SK-N-SH (cell line): ENCODE data around the gene AGMO. TPM values are rescaled to one million over a fixed set of nuclear protein-coding genes. Genes with fewer than 3 reads are reported as not detected.

Experiments
- CTCF ChIA-PET: fragments of 300-600, 350-600 bp; formaldehyde crosslinking; extraction: SDS; loops from one replicate; lab custom pipeline; 2021; lab: Yijun Ruan, JAX
- POLR2A ChIA-PET: fragments of 350-600 bp; sonication (Branson Sonifier 250); formaldehyde crosslinking; extraction: SDS; loops from one replicate; lab custom pipeline; 2020; ENCODE audit warnings: antibody characterized with exemption, inconsistent platforms; lab: Yijun Ruan, JAX
- DNase-seq: peaks from one replicate; pipeline ENCODE4 v3.0.0; 2012
- H2AFZ ChIP-seq: fragments of 200-600 bp; sonication (generic); 2 replicates; pipeline ENCODE4 v1.8.1; 2016; ENCODE audit warnings: antibody characterized with exemption, mild to moderate bottlenecking, low read depth
- H3F3A ChIP-seq: fragments of 200-600 bp; sonication (generic); replicated peaks from 2 replicates; pipeline ENCODE3; 2016; ENCODE audit warnings: antibody characterized with exemption, mild to moderate bottlenecking; ENCODE audit not compliant: insufficient read depth
- H3K27ac ChIP-seq, 2 experiments: fragments of 200-500 bp in 1 of 2; fragments of 200-600 bp in 1 of 2; sonication (Bioruptor generic) in 1 of 2; sonication (generic), shearing (Covaris generic) in 1 of 2; 2 replicates each; pipeline versions ENCODE4 v1.5.1 to v1.6.1; 2014 to 2016; ENCODE audit warnings: low read depth in 2 of 2, inconsistent platforms in 1 of 2, low read length in 1 of 2, mild to moderate bottlenecking in 1 of 2, mixed read lengths in 1 of 2
- H3K27me3 ChIP-seq: fragments of 200-600 bp; sonication (generic), shearing (Covaris generic); 2 replicates; pipeline ENCODE4 v1.6.1; 2016; ENCODE audit warnings: mixed run types; ENCODE audit not compliant: insufficient read depth
- H3K36me3 ChIP-seq, 2 experiments: fragments of 200-500 bp in 1 of 2; fragments of 200-600 bp in 1 of 2; sonication (Bioruptor generic) in 1 of 2; sonication (generic) in 1 of 2; replicated peaks in 1 of 2; 2 replicates each; pipeline versions ENCODE3 to v1.5.1; 2014 to 2016; ENCODE audit warnings: low read length in 1 of 2, mild to moderate bottlenecking in 1 of 2; ENCODE audit not compliant: insufficient read depth in 2 of 2, control insufficient read depth in 1 of 2
- H3K4me1 ChIP-seq, 2 experiments: fragments of 200-500 bp in 1 of 2; fragments of 200-600 bp in 1 of 2; sonication (Bioruptor generic) in 1 of 2; sonication (generic), shearing (Covaris generic) in 1 of 2; 2 replicates each; pipeline versions ENCODE4 v1.5.1 to v1.6.1; 2014 to 2016; ENCODE audit warnings: low read depth in 1 of 2, low read length in 1 of 2, mixed run types in 1 of 2; ENCODE audit not compliant: insufficient read depth in 2 of 2, control insufficient read depth in 1 of 2
- H3K4me2 ChIP-seq: fragments of 200-600 bp; sonication (generic), shearing (Covaris generic); 2 replicates; pipeline ENCODE4 v1.6.1; 2017; ENCODE audit warnings: mixed run types
- H3K4me3 ChIP-seq, 2 experiments: fragments of 200-500 bp in 1 of 2; fragments of 200-600 bp in 1 of 2; sonication (Bioruptor generic) in 1 of 2; sonication (generic), shearing (Covaris generic) in 1 of 2; 2 replicates each; pipeline versions ENCODE4 v1.5.1 to v1.8.1; 2014 to 2016; ENCODE audit warnings: low read depth in 2 of 2, inconsistent platforms in 1 of 2, low read length in 1 of 2, mild to moderate bottlenecking in 1 of 2, mixed read lengths in 1 of 2, moderate library complexity in 1 of 2
- H3K79me2 ChIP-seq: fragments of 200-600 bp; sonication (generic); 2 replicates; pipeline ENCODE4 v1.8.1; 2017; ENCODE audit warnings: mild to moderate bottlenecking; ENCODE audit not compliant: insufficient read depth
- H3K9ac ChIP-seq: fragments of 200-600 bp; sonication (generic); 2 replicates; pipeline ENCODE4 v1.6.1; 2017; ENCODE audit warnings: mixed run types
- H3K9me2 ChIP-seq: fragments of 200-600 bp; sonication (generic); 2 replicates; pipeline ENCODE4 v1.6.1; 2017; ENCODE audit warnings: mixed run types
- H3K9me3 ChIP-seq: fragments of 200-600 bp; sonication (generic); 2 replicates; pipeline ENCODE4 v1.6.1; 2017; ENCODE audit warnings: mixed run types, mild to moderate bottlenecking, moderate library complexity
- H4K20me1 ChIP-seq: fragments of 200-600 bp; sonication (generic); 2 replicates; pipeline ENCODE4 v1.6.1; 2017; ENCODE audit warnings: mild to moderate bottlenecking, mixed run types; ENCODE audit not compliant: insufficient read depth
- CHD2 ChIP-seq: fragments of 150-350 bp; IDR thresholded peaks from 2 replicates; pipeline ENCODE4 v1.6.1; 2018; ENCODE audit warnings: low read length; ENCODE audit not compliant: partially characterized antibody
- EP300 ChIP-seq, 2 experiments: IDR thresholded peaks; 2 replicates each; pipeline versions ENCODE4 v1.4.0 to v1.6.1; 2012; ENCODE audit warnings: borderline replicate concordance in 1 of 2, low read depth in 1 of 2, low read length in 1 of 2
- EZH2phosphoT487 ChIP-seq: fragments of 200-600 bp; sonication (generic); IDR thresholded peaks from 2 replicates; pipeline ENCODE4 v1.6.1; 2017; ENCODE audit warnings: low read depth, mixed run types, mild to moderate bottlenecking, antibody characterized with exemption, moderate library complexity, borderline replicate concordance
- FOXJ3 ChIP-seq: sonication (generic); formaldehyde crosslinking; IDR thresholded peaks from 2 replicates; pipeline ENCODE4 v1.5.1; 2020; ENCODE audit warnings: mild to moderate bottlenecking, missing genetic modification reagents
- GABPA ChIP-seq: IDR thresholded peaks from 2 replicates; pipeline ENCODE4 v1.4.0; 2012; ENCODE audit warnings: low read depth, mild to moderate bottlenecking
- IRF3 ChIP-seq: fragments of 150-350 bp; IDR thresholded peaks from 2 replicates; pipeline ENCODE4 v1.6.1; 2016; ENCODE audit warnings: mild to moderate bottlenecking, low read depth, low read length
- JUND ChIP-seq: IDR thresholded peaks from 2 replicates; pipeline ENCODE4 v1.4.0; 2012
- MAX ChIP-seq: IDR thresholded peaks from 2 replicates; pipeline ENCODE4 v1.4.0; 2012; ENCODE audit warnings: low read depth
- MEF2A ChIP-seq: IDR thresholded peaks from 2 replicates; pipeline ENCODE4 v1.4.0; 2012; ENCODE audit warnings: low read depth, borderline replicate concordance
- NFIC ChIP-seq: IDR thresholded peaks from 2 replicates; pipeline ENCODE4 v1.4.0; 2012; ENCODE audit warnings: borderline replicate concordance
- NRF1 ChIP-seq: IDR thresholded peaks from 2 replicates; pipeline ENCODE4 v1.6.1; 2012; ENCODE audit warnings: low read depth, mild to moderate bottlenecking, low read length
- PBX3 ChIP-seq: IDR thresholded peaks from 2 replicates; pipeline ENCODE4; 2012
- POLR2AphosphoS5 ChIP-seq: IDR thresholded peaks from 2 replicates; pipeline ENCODE4 v1.6.1; 2012; ENCODE audit warnings: low read depth, low read length
- RAD21 ChIP-seq: IDR thresholded peaks from 2 replicates; pipeline ENCODE4 v1.6.1; 2012; ENCODE audit warnings: mild to moderate bottlenecking, low read length
- RCOR1 ChIP-seq: fragments of 150-350 bp; IDR thresholded peaks from 2 replicates; pipeline ENCODE4 v1.6.1; 2017; ENCODE audit warnings: antibody characterized with exemption, low read length
- REST ChIP-seq: IDR thresholded peaks from 2 replicates; pipeline ENCODE4 v1.6.1; 2012; ENCODE audit warnings: mild to moderate bottlenecking, low read depth, low read length, moderate library complexity
- RFX5 ChIP-seq: IDR thresholded peaks from 2 replicates; pipeline ENCODE4 v1.6.1; 2012; ENCODE audit warnings: mild to moderate bottlenecking, improper control_type of control experiment, low read length
- RXRA ChIP-seq: IDR thresholded peaks from 2 replicates; pipeline ENCODE4 v1.4.0; 2012; ENCODE audit warnings: low read depth, mild to moderate bottlenecking, borderline replicate concordance
- SIN3A ChIP-seq: IDR thresholded peaks from 2 replicates; pipeline ENCODE4 v1.6.1; 2012; ENCODE audit warnings: low read depth, mild to moderate bottlenecking, low read length, moderate library complexity, borderline replicate concordance
- TCF12 ChIP-seq: IDR thresholded peaks from 2 replicates; pipeline ENCODE4 v1.4.0; 2012
- TEAD4 ChIP-seq: IDR thresholded peaks from 2 replicates; pipeline ENCODE4 v1.4.0; 2012; ENCODE audit warnings: mild to moderate bottlenecking, borderline replicate concordance; ENCODE audit not compliant: insufficient read depth
- USF1 ChIP-seq: IDR thresholded peaks from 2 replicates; pipeline ENCODE4 v1.4.0; 2012; ENCODE audit warnings: low read depth, borderline replicate concordance
- YY1 ChIP-seq: IDR thresholded peaks from 2 replicates; pipeline ENCODE4 v1.4.0; 2012; ENCODE audit warnings: low read depth, mild to moderate bottlenecking
- WGBS: methylation state at CpG from one replicate; pipeline ENCODE4 v1.1.6; 2017; ENCODE audit warnings: low lambda C conversion rate; 5-methylcytosine and 5-hydroxymethylcytosine counted together
- polyA plus RNA-seq, 3 experiments: library from polyadenylated mRNA; depleted of rRNA; stranded (reverse); fragments of >200 nt; gene quantifications; 2 replicates each; pipeline ENCODE4 v1.2.3, GENCODE V29; 2012

AGMO gene
- polyA plus RNA-seq, 1 of the 3 experiments (the other 2 are of a cell fraction), result 0.05 TPM

GRCh38 chr7:15440482-15440881, 121.3 kb downstream of the AGMO start:
- TF ChIP-seq RCOR1, result no peak
- no peak for TF ChIP-seq NRF1
- TF ChIP-seq FOXJ3 (CRISPR knock-in tag), result no peak
- no peak for TF ChIP-seq MAX
- TF ChIP-seq RXRA, result no peak
- TF ChIP-seq YY1, result no peak
- no peak for TF ChIP-seq JUND
- TF ChIP-seq USF1, result no peak
- TF ChIP-seq EZH2phosphoT487, result no peak
- TF ChIP-seq PBX3, result no peak
- TF ChIP-seq RAD21, result no peak
- no peaks in the 10 kb centered on the region for H3K36me3 ChIP-seq
- H3K27me3 ChIP-seq, result no peaks in the 10 kb centered on the region
- H2AFZ ChIP-seq, result no peak overlapping the region
- WGBS, result 43% methylated on average over 3 of the region's 3 CpGs
- H3K9me2 ChIP-seq, result no peaks in the 10 kb centered on the region
- H3K27ac ChIP-seq, result no peak overlapping the region
- H3K4me2 ChIP-seq, result no peak overlapping the region
- no peaks in the 10 kb centered on the region for H3F3A ChIP-seq
- no peak overlapping the region for H3K4me3 ChIP-seq
- H4K20me1 ChIP-seq, result no peaks in the 10 kb centered on the region
- POLR2A ChIA-PET, result no interaction called here
- no peaks in the 10 kb centered on the region for H3K9me3 ChIP-seq
- H3K9ac ChIP-seq, result no peak overlapping the region
- CTCF ChIA-PET, result interaction anchor here (1.2 to 1.4 kb wide), 2 partner anchors 264 to 722 kb away, joined by 3 read pairs; no protein-coding TSS in a partner anchor
- H3K4me1 ChIP-seq, result no peaks in the 10 kb centered on the region
- no peaks in the 10 kb centered on the region for H3K79me2 ChIP-seq
- DNase-seq, result no peak

- H3K9ac ChIP-seq, result no peak overlapping the region
- POLR2A ChIA-PET, result no interaction called here
- no peaks in the 10 kb centered on the region for H4K20me1 ChIP-seq
- CTCF ChIA-PET, result interaction anchor here (1.4 kb wide), 1 partner anchor 722 kb away, joined by 3 read pairs; no protein-coding TSS in a partner anchor
- no peak overlapping the region for H3K27ac ChIP-seq
- H3K79me2 ChIP-seq, result no peaks in the 10 kb centered on the region
- H3K9me3 ChIP-seq, result no peaks in the 10 kb centered on the region
- H3K4me1 ChIP-seq, result no peaks in the 10 kb centered on the region
- H3K9me2 ChIP-seq, result no peaks in the 10 kb centered on the region
- no peak for DNase-seq
- H3F3A ChIP-seq, result no peaks in the 10 kb centered on the region
- 30% methylated on average over 2 of the region's 2 CpGs for WGBS
- H3K36me3 ChIP-seq, result no peaks in the 10 kb centered on the region
- H3K4me3 ChIP-seq, result no peak overlapping the region
- H3K4me2 ChIP-seq, result no peak overlapping the region
- H3K27me3 ChIP-seq, result no peaks in the 10 kb centered on the region
- no peak overlapping the region for H2AFZ ChIP-seq
- no peak for TF ChIP-seq SIN3A
- no peak for TF ChIP-seq FOXJ3 (CRISPR knock-in tag)
- TF ChIP-seq GABPA, result no peak
- TF ChIP-seq TCF12, result no peak
- TF ChIP-seq EP300 (IDR thresholded peaks at IDR 0.05; ENCODE audit: borderline replicate concordance in 1 of 2, low read depth in 1 of 2, low read length in 1 of 2), result no peak
- TF ChIP-seq IRF3, result no peak
- TF ChIP-seq YY1, result no peak
- no peak for TF ChIP-seq POLR2AphosphoS5
- no peak for TF ChIP-seq MEF2A
- TF ChIP-seq NFIC, result no peak
- no peak for TF ChIP-seq PBX3
- no peak for TF ChIP-seq RFX5
- no peak for TF ChIP-seq CHD2
- no peak for TF ChIP-seq REST
- no peak for TF ChIP-seq TEAD4
These were observed 122.0 kb downstream of the AGMO start for GRCh38 chr7:15439853-15440252.
